ENCODE data around the gene EFNA4. TPM values are rescaled to one million over a fixed set of nuclear protein-coding genes. Genes with fewer than 3 reads are reported as not detected.

Gene EFNA4
- total and polyA plus RNA-seq, 9 of the 15 experiments (the other 6 are each of a cell fraction or from before 2014, with no cell fraction given) = 0.68 to 7.4 (median 6.1) TPM

- TF ChIP-seq NR2C2 (CRISPR knock-in tag; IDR thresholded peaks at IDR 0.05) (no peak), NR2C2 (tag; IDR thresholded peaks at IDR 0.05) (0 out of 2 replicates have a peak, but pooled peaks have one; percentile 39), TFE3 (CRISPR knock-in tag; IDR thresholded peaks at IDR 0.05) (no peak), CHD2 (IDR thresholded peaks at IDR 0.05; ENCODE audit: low read depth, low read length) (no peak)
These were observed 18.5 kb upstream of the EFNA4 start (continued) for GRCh38 chr1:155044812-155045657.

GRCh38 chr1:155048449-155049334 lies 14.8 kb upstream of the EFNA4 start:
- no peak overlapping the region for H3K4me2 ChIP-seq (ENCODE audit: insufficient read depth, low read length)
- H3K4me1 ChIP-seq (replicated peaks in 1 of 2; ENCODE audit: control insufficient read depth in 2 of 2, insufficient read depth in 2 of 2, low read length in 2 of 2) = peaks cover 34 to 58% of the 10 kb centered on the region in 2 experiments
- H2AFZ ChIP-seq (ENCODE audit: low read depth, low read length) = peak overlapping the region; percentile 62
- 55% methylated on average over 8 of the region's 8 CpGs for WGBS (ENCODE audit: insufficient coverage, low coverage, missing lambda C conversion rate)
- CTCF ChIA-PET (ENCODE audit: low intra/inter-chr PET ratio) = no interaction called here
- H3K9ac ChIP-seq (ENCODE audit: insufficient read depth in 1 of 2, low read depth in 2 of 2, low read length in 2 of 2) = peak overlapping the region in 1 of 2 experiments; percentile 84; a peak in 1 of 4 replicates
- H3K36me3 ChIP-seq (ENCODE audit: control insufficient read depth, insufficient read depth, low read length) = peaks cover 5% of the 10 kb centered on the region; the same call in 1 of the 3 replicates
- in situ Hi-C loops (cut with MboI) = no loop called here
- no peak for ATAC-seq
- H4K20me1 ChIP-seq (replicated peaks; ENCODE audit: control insufficient read depth, insufficient read depth, low read length) = peaks cover 6% of the 10 kb centered on the region; the same call in 1 of the 2 replicates
- DNase-seq (ENCODE audit: extremely low read depth in 1 of 4, low spot score in 3 of 4) = no peak
- no peaks in the 10 kb centered on the region for H3K9me3 ChIP-seq (replicated peaks; ENCODE audit: control insufficient read depth, insufficient read depth, low read depth, low read length)
- no peak for FAIRE-seq
- H3K27ac ChIP-seq (ENCODE audit: extremely low read depth, low read depth, low read length) = 0 out of 3 replicates have a peak overlapping the region, but pooled peaks have one; percentile 43
- POLR2A ChIA-PET = interaction anchor here (0.5 to 1.2 kb wide), 4 partner anchors 57 to 1746 kb away, joined by 3 to 4 read pairs (median 4); partner anchors contain the start of gene SHC1
- intact Hi-C loops (cut with micrococcal nuclease) = loop anchor here (5.0 kb wide), 2 partner anchors 34 to 46 kb away; partner anchors contain the start of gene ZBTB7B
- peaks cover 4% of the 10 kb centered on the region for H3K9me1 ChIP-seq (ENCODE audit: control insufficient read depth, insufficient read depth, low read length)
- no TSS peak for BruUV-seq (replicated peaks)
- peaks cover 19% of the 10 kb centered on the region for H3K79me2 ChIP-seq (ENCODE audit: control insufficient read depth, insufficient read depth, low read length)
- no peaks in the 10 kb centered on the region for H3K27me3 ChIP-seq (ENCODE audit: control insufficient read depth in 2 of 2, insufficient read depth in 2 of 2, low read length in 2 of 2)
- H3K4me3 ChIP-seq = no peak overlapping the region
- TF ChIP-seq CXXC5 (CRISPR knock-in tag; IDR thresholded peaks at IDR 0.05) = peak; percentile 40; the same call in 1 of the 2 replicates
- no peak for TF ChIP-seq NR2C1 (IDR thresholded peaks at IDR 0.05)
- TF ChIP-seq NR2C1 (tag; IDR thresholded peaks at IDR 0.05) = 0 out of 2 replicates have a peak, but pooled peaks have one; percentile 38
- TF ChIP-seq HNRNPK (IDR thresholded peaks at IDR 0.05; ENCODE audit: low read depth, low read length, poor library complexity, severe bottlenecking) = no peak
- TF ChIP-seq ZNF609 (CRISPR knock-in tag; IDR thresholded peaks at IDR 0.05; ENCODE audit: borderline replicate concordance) = no peak
- 0 out of 2 replicates have a peak, but pooled peaks have one; percentile 4 for TF ChIP-seq KLF6 (CRISPR knock-in tag; IDR thresholded peaks at IDR 0.05; ENCODE audit: borderline replicate concordance)
- TF ChIP-seq ZFP1 (CRISPR knock-in tag; IDR thresholded peaks at IDR 0.05) = no peak

Data from K562 (cell line).